Lower leg skin (tissue), 4 donors: ENCODE results near the gene CDKN2D. TPM values are rescaled to one million over a fixed set of nuclear protein-coding genes. Genes with fewer than 3 reads are reported as not detected.
"Not testable (repeated sequence)": the region's sequence is repeated elsewhere in the genome, so short reads cannot be mapped to it uniquely, and the experiment has no call there.

Source experiments
- DNase-seq, 2 donors: peaks; one replicate each; pipeline ENCODE4 v3.0.0-alpha.2; 2019; ENCODE audit warnings: low spot score in 2 of 2
- H3K4me3 ChIP-seq: fragments of 200-600 bp; sonication (generic); 2 replicates; pipeline ENCODE4 v1.5.1; 2017; ENCODE audit warnings: mild to moderate bottlenecking, low read depth; ENCODE audit not compliant: poor library complexity, severe bottlenecking
- POLR2A ChIP-seq, 2 donors: fragments of 450-650 bp; IDR thresholded peaks; one replicate each; pipeline ENCODE4 v1.6.1; 2016 to 2017; ENCODE audit warnings: antibody characterized with exemption in 2 of 2, mild to moderate bottlenecking in 1 of 2, moderate library complexity in 1 of 2
- WGBS, 2 donors: methylation state at CpG; one replicate each; pipeline ENCODE4 v1.1.5; 2018; 5-methylcytosine and 5-hydroxymethylcytosine counted together
- intact Hi-C: fragments of 100-400 bp; cut with DNase I; formaldehyde crosslinking; loops from one replicate; pipeline ENCODE4 v1.15.0; 2023; ENCODE audit warnings: low total_unique reads
- total RNA-seq, 4 donors: library from RNA; depleted of rRNA; stranded (reverse); fragments of >200 nt; gene quantifications; one replicate each; pipeline ENCODE4 v1.1.0, GENCODE V29; 2016
- TF ChIP-seq, protein P1 (sequence below), 3 donors: fragments of 450-650 bp; IDR thresholded peaks; one replicate each; pipeline ENCODE4 v1.5.1; 2016; ENCODE audit warnings: antibody characterized with exemption in 3 of 3, mild to moderate bottlenecking in 3 of 3, moderate library complexity in 2 of 3

CDKN2D gene
- total RNA-seq, 4 donors from 2014 or later = 11.4 to 14.8 (median 12.8) TPM

DNA sequence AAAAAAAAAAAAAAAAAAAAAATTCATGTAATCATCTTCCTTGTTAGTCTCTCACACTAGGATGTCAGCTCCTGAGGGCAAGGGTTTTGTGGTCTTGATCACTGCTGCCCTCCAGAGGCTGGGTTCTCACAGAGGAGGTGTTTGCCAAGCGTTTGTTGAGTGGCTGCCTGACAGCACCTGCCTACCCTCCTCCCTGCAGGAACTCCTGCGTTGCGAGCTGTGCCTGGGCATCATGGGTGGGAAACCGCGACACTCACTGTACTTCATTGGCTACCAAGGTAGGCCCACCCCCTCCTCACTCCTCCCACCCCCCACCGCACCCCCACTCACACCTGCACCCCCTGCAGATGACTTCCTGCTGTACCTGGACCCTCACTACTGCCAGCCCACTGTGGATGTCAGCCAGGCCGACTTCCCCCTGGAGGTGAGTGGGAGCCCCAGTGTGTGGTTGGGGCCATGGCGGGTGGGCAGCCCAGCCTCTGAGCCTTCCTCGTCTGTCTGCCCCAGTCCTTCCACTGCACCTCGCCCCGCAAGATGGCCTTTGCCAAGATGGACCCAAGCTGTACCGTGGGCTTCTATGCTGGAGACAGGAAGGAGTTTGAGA lies 17.0 kb downstream of the CDKN2D start:
- WGBS, 2 donors = 88 to 95% methylated on average over 12 of the region's 12 CpGs
- DNase-seq = no peak
- intact Hi-C loops = loop anchor here (10.0 kb wide), 1 partner anchor 47 kb away; the partner anchor contains the start of gene KEAP1
- TF ChIP-seq, protein P1, sequence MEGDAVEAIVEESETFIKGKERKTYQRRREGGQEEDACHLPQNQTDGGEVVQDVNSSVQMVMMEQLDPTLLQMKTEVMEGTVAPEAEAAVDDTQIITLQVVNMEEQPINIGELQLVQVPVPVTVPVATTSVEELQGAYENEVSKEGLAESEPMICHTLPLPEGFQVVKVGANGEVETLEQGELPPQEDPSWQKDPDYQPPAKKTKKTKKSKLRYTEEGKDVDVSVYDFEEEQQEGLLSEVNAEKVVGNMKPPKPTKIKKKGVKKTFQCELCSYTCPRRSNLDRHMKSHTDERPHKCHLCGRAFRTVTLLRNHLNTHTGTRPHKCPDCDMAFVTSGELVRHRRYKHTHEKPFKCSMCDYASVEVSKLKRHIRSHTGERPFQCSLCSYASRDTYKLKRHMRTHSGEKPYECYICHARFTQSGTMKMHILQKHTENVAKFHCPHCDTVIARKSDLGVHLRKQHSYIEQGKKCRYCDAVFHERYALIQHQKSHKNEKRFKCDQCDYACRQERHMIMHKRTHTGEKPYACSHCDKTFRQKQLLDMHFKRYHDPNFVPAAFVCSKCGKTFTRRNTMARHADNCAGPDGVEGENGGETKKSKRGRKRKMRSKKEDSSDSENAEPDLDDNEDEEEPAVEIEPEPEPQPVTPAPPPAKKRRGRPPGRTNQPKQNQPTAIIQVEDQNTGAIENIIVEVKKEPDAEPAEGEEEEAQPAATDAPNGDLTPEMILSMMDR (IDR thresholded peaks at IDR 0.05) = no peak
- no peak for TF ChIP-seq POLR2A (IDR thresholded peaks at IDR 0.05)
- no peak overlapping the region for H3K4me3 ChIP-seq

DNA sequence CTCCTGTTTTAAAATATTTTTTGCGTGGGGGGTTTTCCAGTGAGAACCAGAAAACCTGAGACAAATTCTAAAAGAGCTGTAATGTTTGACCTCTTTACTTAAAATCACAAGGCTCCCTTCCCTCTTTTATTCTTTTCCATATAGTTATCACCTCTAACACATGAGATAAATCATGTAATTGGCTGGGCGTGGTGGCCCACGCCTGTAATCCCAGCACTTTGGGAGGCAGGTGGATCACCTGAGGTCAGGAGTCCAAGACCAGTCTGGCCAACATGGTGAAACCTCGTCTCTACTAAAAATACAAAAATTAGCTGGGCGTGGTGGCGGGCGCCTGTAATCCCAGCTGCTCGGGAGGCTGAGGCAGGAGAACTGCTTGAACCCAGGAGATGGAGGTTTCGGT lies 17.8 kb downstream of the CDKN2D start:
- intact Hi-C loops = loop anchor here (10.0 kb wide), 1 partner anchor 46 kb away; the partner anchor contains the start of gene KEAP1
- H3K4me3 ChIP-seq, DNase-seq: not testable (repeated sequence)
- WGBS, 2 donors = 91% methylated on average over 9 of the region's 9 CpGs

DNA sequence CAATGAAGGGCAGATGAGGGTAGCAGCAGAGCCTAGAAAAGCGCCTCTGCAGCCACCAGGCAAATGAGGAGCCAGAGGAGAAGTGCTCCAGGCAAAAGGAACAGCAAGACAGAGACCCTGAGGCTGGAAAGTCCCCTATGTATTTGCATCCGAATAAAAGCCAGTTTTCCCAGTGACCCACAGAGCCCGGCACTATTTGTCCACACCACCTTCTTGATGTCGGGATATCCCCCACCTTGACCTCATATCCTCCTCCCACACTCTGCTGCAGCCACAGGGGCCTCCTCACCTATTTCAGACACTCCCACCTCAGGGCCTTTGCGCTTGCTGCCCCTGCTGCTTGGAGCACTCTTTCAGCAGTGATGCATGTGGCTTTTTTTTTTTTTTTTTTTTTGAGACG lies 18.4 kb downstream of the CDKN2D start:
- DNase-seq = no peak
- 90 to 91% methylated on average over 6 of the region's 6 CpGs for WGBS, 2 donors
- intact Hi-C loops = loop anchor here (10.0 kb wide), 1 partner anchor 46 kb away; the partner anchor contains the start of gene KEAP1
- no peak overlapping the region for H3K4me3 ChIP-seq
- TF ChIP-seq, protein P1 (IDR thresholded peaks at IDR 0.05) = no peak
- TF ChIP-seq POLR2A (IDR thresholded peaks at IDR 0.05) = no peak

DNA sequence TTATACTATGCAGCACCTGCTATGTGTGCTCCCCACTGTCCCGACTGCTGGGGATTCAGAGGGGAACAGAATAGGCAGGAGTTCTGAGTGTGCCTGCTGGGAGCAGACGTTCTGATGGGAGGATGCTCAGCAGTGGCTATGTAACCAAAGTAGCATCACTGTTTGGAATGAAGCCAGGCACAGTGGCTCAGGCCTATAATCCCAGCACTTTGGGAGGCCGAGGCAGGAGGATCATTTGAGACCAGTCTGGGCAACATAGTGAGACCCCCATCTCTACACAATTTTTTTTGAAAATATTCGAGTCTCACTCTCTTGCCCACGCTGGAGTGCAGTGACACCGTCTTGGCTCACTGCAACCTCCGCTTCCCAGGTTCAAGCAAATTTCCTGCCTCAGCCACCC lies 19.0 kb downstream of the CDKN2D start:
- TF ChIP-seq, protein P1 (IDR thresholded peaks at IDR 0.05) = no peak
- no peak for TF ChIP-seq POLR2A (IDR thresholded peaks at IDR 0.05)
- WGBS, 2 donors = 88 to 89% methylated on average over 7 of the region's 7 CpGs

DNA sequence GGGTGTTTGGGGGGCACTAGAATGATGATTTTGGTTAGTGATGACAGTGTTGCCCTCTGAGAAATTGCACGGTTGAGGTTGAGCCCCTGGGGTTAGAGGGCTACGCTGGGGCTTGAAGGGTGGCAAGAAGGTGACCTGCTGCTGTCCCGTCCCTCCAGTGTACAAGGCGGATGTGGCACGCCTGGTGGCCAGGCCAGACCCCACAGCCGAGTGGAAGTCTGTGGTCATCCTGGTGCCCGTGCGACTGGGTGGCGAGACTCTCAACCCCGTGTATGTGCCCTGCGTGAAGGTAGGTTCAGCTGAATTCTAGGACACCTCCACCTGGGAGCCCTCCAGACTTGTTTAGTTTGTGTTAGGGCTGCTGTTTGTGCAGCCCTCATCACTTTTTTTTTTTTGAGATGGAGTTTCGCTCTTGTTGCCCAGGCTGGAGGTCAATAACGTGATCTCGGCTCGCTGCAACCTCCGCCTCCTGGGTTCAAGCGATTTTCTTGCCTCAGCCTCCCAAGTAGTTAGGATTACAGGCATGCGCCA lies 20.0 kb downstream of the CDKN2D start:
- TF ChIP-seq, protein P1 (IDR thresholded peaks at IDR 0.05) = no peak
- TF ChIP-seq POLR2A (IDR thresholded peaks at IDR 0.05) = no peak
- no peak overlapping the region for H3K4me3 ChIP-seq
- intact Hi-C loops = no loop called here
- 92 to 95% methylated on average over 18 of the region's 18 CpGs for WGBS, 2 donors
- no peak for DNase-seq

More for the DNA sequence above, 19.0 kb downstream of the CDKN2D start:
- no peak overlapping the region for H3K4me3 ChIP-seq
- DNase-seq = no peak
- intact Hi-C loops = loop anchor here (10.0 kb wide), 1 partner anchor 45 kb away; the partner anchor contains the start of gene KEAP1

DNA sequence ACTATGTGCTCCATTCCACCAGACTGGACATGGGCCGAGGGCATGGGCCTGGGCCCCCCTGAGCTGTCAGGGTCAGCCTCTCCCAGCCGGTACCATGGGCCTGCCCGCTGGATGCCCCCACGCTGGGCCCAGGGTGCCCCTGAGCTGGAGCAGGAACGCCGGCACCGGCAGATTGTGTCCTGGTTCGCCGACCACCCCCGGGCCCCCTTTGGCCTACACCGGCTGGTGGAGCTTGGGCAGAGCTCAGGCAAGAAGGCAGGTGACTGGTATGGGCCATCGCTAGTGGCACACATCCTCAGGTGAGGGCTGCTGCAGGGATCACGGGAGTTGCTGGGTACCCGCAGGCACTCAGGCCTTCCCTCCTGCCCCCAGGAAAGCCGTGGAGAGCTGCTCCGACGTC lies 22.0 kb downstream of the CDKN2D start:
- no peak overlapping the region for H3K4me3 ChIP-seq
- TF ChIP-seq, protein P1 (IDR thresholded peaks at IDR 0.05) = no peak
- no peak for TF ChIP-seq POLR2A (IDR thresholded peaks at IDR 0.05)
- intact Hi-C loops = no loop called here
- WGBS, 2 donors = 81 to 86% methylated on average over 9 to 11 of the region's 17 CpGs
- DNase-seq = no peak
